Gastroesophageal sphincter (tissue), 3 donors: Measurements from ENCODE around the gene LRCOL1.

Experiments used
- POLR2AphosphoS5 ChIP-seq: sonication (generic); formaldehyde crosslinking; IDR thresholded peaks from one replicate; pipeline ENCODE4 v1.6.1; 2017; ENCODE audit warnings: antibody characterized with exemption
- TF ChIP-seq, protein P1 (sequence below), 4 experiments: fragments of 200-600 bp in 2 of 4; fragments of 450-650 bp in 2 of 4; sonication (generic) in 1 of 4; IDR thresholded peaks; one replicate each; pipeline ENCODE4 v1.5.1; 2017 to 2019; ENCODE audit warnings: antibody characterized with exemption in 4 of 4, mild to moderate bottlenecking in 2 of 4, moderate library complexity in 2 of 4

DNA sequence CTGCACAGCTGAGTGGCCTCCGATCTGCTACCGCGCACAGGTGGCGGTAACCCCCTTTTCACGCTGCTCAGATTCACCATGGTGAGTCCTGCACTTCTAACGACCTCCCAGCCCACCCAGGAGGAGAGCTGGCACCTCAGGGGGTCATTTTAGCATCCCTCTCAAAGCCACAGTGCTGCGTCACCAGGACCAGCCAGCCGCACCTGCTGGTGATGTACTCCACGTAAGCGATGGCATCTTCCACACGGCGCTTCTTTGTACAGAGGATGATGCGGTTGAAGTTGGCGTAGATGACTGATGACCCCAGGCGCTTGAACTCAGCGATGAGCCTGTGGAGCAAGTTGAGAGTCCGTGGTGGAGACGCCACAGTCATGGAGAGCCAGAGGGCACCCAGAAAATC lies 27.4 kb upstream of the LRCOL1 start:
- TF ChIP-seq POLR2AphosphoS5 = no peak
- TF ChIP-seq, protein P1, sequence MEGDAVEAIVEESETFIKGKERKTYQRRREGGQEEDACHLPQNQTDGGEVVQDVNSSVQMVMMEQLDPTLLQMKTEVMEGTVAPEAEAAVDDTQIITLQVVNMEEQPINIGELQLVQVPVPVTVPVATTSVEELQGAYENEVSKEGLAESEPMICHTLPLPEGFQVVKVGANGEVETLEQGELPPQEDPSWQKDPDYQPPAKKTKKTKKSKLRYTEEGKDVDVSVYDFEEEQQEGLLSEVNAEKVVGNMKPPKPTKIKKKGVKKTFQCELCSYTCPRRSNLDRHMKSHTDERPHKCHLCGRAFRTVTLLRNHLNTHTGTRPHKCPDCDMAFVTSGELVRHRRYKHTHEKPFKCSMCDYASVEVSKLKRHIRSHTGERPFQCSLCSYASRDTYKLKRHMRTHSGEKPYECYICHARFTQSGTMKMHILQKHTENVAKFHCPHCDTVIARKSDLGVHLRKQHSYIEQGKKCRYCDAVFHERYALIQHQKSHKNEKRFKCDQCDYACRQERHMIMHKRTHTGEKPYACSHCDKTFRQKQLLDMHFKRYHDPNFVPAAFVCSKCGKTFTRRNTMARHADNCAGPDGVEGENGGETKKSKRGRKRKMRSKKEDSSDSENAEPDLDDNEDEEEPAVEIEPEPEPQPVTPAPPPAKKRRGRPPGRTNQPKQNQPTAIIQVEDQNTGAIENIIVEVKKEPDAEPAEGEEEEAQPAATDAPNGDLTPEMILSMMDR (IDR thresholded peaks at IDR 0.05) = no peak
